HG03175 (cell line): Measurements from ENCODE around the gene TNNT1.
"Not testable (repeated sequence)": the region's sequence is repeated elsewhere in the genome, so short reads cannot be mapped to it uniquely, and the experiment has no call there.

ENCODE experiments used
- ATAC-seq: cut with Tn5 transposase; IDR thresholded peaks from one replicate; pipeline ENCODE4 v1.9.1; 2021; ENCODE audit warnings: mild to moderate bottlenecking, moderate library complexity; ENCODE audit not compliant: unreplicated experiment

The TNNT1 gene

DNA sequence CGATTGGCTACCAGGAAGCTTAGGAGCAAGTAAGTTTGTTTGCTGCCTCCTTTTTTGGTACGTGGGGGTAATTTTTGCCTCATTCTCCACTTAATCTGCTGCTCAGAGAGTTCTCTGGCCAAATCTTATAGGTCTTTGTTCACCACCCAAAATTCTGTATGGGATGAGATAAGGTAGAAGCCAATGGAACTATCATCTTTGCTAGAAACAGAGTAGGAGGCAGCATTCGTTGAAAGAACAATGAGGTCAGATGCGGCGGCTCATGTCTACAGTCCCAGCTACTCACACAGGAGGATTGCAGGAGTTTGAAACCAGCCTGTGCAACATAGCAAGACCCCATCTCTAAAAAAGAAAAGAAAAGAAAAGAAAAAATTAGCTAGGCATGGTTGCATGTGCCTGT is 22.4 kb upstream of the TNNT1 start:
- no peak for ATAC-seq

DNA sequence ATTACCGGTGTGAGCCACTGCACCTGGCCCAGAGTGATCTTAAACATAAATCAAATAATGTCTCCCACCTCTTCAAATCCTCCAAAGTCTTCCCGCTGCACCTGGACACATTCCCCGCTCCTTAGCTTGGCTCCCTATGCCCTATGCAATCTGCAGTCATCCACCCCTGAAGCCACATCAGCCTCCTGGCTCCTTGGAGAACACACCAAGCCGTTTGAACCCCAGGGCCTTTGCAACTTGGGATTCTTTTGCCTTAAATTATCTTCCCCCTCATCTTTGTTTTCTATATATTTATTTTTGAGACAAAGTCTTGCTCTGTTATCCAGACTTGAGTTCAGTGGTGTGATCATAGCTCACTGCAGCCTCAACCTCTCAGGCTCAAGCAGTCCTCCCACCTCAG is 20.1 kb upstream of the TNNT1 start:
- no peak for ATAC-seq

DNA sequence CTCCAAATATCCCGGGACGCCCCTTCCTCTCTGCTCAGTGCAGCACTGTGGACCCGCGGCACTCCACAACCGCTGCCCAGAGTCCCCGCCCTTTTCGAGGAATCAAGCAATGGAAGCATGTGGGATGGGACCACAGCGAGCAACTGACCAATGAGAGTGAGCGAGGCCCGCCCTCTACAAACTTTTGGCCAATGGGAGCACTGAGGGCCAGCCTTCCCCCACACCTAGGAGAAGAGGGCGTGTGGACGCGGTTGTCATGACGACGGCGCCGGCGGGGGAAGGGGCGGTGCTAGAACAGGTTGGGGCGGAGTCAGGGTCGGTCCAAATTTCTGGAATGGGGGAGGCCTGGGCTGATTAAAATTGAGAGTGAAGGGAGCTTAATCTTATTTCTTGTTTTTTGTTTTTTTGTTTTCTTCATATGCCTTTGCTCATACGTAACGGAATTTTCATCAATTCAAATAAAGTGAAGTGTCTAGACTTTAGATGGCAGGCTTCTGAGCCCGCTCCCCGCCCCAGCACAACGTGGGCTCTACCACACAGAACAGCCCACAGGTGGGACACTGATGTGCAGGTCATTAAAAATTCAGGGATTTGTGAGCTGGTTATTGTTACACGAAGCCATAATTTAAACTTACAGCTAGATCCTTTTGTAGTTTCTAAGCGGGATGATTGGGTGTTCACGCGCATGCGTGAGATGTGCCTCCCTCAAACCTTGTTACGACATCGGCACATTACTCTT is 17.7 kb upstream of the TNNT1 start, which contains the start of gene DNAAF3:
Gene DNAAF3, minus strand, starts transcription at position 84 of the 739 bp plus-strand sequence. CDS start 200 bp downstream, outside the sequence.
- ATAC-seq, result peak; percentile 85

DNA sequence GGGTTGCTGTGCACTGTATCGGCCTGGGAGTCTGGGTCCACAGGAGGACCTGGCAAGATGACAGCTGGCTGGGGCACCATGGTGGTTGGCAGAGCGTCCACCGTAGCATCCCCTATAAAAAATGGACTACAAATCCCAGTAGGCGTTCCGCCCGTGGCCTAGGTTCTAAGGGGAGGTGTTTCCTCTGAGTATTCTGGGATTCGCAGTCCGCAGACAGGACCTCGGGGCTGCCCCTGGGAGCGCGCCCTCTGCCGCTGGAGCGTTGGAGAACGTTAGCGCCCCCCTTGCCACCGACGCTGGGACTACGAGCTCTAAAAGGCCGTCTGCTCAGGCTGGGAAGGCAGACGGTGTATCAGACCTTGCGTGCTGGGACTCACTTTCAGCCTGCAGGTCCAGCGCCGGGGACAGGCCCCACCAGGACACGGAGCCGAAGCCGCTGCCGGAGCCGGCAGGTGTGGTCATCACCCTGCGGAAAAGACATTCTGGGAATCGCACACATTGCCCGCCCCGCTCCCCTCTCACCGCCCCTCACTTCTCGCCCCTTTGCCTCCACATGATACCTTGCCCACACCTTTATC is 17.0 kb upstream of the TNNT1 start:
- ATAC-seq, result no peak

DNA sequence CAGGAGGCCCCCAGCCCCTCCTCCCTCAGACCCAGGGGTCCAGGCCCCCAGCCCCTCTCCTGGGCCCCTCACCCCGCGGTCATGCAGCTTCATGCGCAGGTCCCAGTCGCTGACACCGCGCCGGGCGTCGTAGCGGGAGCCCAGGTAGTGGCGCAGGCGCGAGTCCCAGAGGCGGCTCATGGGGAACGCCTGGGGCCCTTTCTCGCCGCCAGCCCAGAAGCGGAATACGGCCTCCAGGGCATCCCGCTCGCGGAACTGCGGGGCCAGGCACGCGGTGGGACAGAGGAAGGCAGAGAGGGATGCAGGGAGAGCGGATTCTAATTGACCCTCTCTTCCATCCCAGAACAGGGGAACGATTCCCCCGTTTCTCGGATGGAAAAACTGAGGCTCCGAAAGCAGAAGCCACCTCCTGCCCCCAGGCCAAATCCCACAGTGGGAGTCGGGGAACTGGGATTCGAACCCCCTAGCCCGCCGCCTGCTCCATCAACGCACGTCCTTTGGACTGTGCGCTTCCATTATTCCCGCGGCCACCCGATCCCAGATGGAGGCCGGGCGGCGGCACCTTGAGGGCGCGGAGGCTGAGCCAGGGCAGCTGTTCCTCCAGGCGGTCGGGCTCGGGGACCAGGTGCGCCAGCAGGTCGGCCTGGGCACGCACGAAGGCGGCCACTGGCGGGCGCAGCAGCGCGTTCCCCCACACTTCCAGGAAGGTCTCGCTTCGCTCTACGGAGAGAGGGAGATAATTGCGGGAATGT is 12.7 kb upstream of the TNNT1 start:
- ATAC-seq, result no peak

DNA sequence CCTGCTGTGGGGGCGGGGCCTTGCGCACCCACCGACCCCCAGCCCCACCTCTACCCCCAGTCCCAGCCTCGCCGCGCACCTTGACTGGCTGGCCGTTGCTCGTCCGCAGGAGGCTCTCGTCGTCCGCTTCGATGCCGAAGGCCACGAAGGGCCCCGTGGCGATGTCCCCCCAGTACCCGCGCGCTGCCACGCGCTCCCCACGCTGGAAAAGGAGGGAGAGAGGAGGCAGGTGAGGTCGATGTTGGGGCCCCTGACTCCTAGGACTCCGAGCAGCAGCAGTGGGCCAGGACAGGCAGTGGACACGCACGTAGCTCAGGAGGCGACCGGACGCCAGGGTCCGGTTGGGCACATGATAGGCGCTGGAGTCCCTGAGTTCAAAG is 12.0 kb upstream of the TNNT1 start:
- no peak for ATAC-seq

DNA sequence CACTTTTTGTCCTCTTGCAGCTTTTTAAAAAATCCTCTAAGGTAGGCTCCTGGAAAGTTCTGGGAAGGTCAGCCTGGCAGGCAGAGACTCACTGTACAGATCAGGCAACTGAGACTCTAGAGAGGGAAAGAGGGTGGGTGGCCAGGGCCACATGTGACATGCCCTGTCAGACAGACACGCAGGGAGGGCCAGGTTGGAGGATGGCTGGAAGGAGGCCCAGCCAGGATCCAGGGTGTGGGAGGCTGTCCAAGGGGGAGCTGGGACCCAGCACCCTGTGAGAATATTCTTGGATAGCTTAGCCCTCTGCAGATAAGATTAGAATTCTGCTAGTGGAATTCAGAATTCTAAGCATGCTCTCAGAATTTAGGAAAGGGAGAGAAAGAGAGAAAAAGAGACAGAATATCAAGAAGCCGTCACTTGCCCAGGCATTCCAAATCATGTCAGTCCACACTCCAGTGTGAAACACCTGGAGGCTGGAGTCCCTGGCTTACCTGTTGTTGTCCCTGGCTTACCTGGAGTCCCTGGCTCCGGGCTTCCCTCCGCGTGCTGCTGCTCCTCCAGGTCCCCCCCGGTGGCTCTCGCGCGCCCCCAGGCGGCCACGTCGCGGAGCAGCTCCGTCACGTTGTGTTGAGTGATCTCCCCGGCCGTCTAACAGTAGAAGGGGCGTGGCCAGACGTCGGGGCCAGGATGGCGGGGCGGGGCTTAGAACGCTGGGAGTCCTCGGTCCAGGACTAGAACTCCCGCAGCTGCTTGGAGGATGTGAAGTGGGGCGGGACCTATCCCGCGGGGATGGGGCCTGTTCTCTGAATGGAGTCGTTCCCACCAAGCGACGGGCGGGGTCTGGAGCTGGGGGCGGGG is 11.4 kb upstream of the TNNT1 start:
- peak; percentile 56 for ATAC-seq

DNA sequence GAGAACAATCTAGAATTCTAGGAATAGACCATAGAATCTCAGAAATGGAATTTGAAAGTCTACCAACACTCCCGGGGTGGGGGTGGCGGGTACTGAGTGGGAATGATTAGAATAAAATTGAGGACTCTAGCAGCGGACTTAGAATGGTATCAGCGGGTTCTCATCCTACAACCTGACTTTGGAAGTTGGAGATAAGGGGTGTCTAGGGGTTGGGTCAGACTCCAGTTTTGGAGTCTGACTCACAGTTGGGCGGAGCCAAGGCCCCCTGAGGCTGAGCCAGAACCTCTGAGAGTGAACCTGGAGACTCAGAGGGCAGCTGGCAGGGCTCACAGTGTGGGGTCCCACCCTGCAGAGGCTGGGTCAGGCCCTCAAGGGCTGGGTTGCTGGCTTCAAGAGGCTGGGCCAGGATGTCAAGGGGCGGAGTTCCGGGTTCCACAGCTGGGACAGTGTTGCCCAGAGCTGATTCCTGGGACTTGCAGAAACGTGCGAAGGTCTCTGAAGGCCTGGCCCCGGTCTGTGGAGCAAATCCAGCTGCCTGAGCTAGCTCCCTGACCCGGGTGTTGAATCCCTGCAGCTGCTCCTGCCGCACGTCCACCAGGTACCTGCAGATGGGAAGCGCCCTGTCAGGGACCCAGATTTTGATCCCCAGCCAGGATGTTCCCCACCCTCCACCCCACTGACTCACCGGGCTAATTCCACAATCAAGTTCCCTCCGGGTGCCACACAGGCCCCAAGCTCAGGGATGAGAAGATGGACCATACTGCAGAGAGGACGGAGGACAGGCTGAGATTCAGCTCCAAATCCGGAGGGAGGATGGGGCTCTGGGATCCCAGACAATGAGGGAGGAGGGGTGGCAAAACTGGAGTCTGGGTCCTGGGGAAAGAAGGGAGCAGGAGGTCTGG is 10.1 kb upstream of the TNNT1 start:
- no peak for ATAC-seq

DNA sequence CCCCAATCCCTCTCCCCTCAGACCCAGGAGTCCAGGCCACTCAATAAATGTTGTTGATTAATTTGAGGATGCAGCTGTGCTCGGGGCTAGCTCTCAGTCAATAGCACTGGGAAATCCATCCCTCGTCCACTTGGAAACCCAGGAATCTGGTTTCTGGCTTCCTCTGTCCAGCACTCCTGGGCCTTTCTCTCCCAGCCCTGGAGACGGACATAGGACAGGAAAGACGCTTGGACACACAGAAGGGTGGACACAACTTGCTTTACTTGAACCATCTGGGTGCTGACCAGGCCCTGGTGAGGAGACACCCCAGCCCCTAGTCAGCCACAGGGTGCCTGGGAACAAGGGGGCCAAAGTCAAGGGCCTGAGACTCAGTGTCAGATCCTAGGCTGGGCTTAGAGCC is 9.4 kb upstream of the TNNT1 start:
- no peak for ATAC-seq

DNA sequence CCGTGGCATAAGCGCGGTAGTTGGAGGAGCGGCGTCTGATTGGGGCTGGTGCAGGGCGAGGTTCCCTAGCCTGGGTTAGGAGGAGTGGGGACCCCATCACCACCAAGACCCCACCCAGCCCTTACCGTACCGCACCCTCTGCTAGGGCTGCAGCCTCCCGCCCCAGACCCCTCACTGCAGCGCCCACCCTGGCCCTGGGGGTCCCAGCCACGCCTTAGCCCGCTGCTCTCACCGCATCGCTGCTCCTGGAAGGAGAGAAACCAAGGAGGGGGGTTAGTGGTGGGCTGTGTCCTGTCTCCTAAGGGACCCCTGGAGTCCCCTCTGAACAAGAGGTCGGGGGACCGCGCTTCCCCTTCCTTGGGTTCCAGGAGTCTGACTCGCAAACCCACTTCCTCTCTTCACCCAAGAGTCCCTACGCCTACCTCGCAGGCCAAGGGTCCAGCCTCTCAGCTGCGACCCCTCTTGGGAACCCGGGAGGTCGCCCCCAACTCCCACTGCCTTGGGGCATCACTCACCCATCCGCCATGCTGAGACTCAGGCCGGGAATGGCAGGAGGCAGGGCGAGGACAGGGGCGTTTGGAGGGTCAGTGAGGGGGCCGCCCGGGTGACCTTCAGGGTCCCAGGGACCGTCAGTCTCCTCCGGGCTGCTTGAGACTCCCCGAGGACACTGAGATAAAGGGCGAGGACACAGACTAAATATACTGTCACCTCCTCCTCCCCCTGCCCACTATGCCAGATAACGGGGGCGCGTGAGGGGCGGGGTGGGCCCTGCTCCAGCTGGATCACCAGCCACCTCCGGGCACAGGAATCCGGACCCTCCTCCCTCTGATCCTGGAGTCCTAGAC is 8.3 kb upstream of the TNNT1 start, which contains the start of gene TNNI3:
Gene TNNI3, minus strand, starts transcription at position 669 of the 845 bp plus-strand sequence. Its CDS starts 143 bp downstream, at position 526.
- ATAC-seq, result no peak

DNA sequence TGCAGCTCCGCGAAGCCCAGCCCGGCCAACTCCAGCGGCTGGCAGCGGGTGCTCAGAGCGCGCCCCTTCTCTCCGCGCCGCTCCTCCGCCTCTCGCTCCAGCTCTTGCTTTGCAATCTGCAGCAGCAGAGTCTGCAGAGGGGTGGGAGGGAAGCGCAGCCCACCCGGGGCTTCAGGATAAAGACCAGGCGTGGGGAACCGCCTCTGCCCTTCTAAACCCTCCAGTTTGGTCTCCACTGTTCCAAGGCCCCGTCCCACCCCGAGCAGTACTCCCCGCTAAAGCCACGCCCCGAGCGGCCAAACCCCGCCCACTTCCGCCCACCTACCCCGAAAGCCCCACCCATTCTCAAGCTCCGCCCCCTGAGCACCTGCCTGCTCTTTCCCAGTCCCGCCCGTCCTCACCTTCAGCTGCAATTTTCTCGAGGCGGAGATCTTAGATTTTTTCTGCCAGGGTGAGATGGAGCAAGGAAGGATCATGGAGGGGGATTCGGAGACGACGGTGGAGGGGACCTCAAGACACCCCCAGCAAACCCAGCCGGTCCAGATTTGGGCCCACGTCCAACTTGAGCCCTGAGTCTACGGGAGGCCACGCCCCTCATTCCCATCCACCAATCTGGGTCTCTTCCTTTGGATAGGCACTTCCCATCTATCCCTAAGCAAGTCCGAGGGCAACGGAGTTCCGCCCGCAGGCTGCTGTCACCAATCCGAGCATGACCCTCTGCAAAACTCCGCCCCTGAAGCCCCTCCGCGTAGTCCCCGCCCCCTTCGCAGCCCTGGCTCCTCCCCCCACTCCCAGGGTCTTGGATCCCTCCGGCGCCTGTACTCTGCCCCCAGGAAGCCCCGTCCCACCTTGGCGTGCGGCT is 7.4 kb upstream of the TNNT1 start:
- no peak for ATAC-seq

DNA sequence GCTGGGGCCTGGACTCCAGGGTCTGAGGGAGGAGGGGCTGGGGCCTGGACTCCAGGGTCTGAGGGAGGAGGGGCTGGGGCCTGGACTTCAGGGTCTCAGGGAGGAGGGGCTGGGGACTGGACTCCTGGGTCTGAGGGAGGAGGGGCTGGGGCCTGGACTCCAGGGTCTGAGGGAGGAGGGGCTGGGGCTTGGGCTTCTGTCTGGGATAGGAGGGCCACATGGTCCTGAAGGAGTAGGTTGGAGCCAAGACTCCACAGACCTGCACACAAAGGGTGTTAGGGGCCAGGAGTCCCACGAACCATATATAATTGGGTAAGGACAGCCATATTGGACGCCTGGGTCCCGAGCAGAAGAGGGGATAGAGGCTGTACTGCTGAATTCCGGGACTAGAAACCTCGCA is 6.8 kb upstream of the TNNT1 start:
- ATAC-seq, result not testable (repeated sequence)

DNA sequence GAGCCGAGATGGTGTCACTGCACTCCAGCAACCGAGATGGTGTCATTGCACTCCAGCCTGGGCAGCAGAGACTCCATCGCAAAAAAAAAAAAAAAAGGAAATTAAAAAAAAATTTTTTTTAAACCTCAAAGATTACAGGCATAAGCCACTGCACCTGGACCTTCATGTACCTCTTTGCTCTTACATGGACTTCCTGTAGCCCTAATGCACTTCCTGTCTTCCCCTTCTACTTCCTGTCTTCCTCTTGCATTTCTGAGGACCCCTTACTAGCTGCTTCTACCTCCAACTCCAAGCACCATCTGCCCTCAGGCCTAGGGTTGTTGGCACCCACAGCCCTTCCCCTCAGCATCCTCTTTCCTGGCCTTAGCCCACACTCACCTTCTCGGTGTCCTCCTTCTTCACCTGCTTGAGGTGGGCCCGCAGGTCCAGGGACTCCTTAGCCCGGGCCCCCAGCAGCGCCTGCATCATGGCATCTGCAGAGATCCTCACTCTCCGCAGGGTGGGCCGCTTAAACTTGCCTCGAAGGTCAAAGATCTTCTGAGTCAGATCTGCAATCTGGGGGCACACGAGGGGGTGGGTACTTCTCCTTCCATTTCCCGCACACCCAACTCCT is 4.8 kb upstream of the TNNT1 start:
- ATAC-seq, result no peak

DNA sequence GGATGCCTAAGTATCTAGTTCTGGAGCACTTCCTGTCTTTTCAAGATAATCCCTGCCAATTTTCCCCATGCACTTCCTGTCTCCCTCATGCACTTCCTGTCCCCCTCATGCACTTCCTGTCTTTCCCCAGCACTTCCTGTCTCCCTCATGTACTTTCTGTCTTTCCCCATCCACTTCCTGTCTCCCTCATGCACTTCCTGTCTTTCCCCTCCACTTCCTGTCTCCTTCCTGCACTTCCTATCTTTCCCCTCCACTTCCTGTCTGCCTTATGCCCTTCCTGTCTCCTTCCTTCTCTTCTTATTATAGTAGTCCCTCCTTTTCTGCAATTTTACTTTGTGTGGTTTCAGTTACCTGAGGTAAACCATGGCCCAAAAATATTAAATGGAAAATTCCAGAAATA is 3.0 kb upstream of the TNNT1 start:
- no peak for ATAC-seq

DNA sequence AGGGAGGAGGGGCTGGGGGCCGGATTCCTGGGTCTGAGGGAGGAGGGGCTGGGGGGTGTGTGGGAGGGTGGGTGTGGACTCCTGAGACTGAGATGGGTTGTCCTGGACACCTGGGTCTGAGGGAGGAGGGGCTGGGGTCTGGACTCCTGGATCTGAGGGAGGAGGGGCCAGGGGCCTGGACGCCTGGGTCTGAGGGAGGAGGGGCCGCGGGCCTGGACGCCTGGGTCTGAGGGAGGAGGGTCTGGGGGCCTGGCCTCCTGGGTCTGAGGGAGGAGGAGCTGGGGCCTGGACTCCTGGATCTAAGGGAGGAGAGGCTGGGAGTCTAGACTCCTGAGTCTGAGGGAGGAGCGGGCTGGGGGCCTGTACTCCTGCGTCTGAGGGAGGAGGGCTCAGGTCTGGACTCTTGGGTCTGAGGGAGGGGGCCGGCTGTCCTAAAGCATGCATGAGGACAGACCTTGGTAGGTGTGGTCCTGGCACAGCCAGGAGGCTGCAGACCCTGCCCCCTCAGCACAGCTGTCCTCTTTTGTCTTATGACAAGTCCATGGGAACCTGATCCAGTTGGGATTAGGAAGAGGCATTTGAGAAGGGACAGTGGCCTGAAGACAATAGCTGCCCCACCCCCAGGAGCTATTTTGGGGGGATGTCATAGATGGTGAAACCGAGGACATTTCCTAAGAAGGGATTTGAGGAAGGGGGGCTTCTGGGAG is 1.3 kb downstream of the TNNT1 start:
- no peak for ATAC-seq

DNA sequence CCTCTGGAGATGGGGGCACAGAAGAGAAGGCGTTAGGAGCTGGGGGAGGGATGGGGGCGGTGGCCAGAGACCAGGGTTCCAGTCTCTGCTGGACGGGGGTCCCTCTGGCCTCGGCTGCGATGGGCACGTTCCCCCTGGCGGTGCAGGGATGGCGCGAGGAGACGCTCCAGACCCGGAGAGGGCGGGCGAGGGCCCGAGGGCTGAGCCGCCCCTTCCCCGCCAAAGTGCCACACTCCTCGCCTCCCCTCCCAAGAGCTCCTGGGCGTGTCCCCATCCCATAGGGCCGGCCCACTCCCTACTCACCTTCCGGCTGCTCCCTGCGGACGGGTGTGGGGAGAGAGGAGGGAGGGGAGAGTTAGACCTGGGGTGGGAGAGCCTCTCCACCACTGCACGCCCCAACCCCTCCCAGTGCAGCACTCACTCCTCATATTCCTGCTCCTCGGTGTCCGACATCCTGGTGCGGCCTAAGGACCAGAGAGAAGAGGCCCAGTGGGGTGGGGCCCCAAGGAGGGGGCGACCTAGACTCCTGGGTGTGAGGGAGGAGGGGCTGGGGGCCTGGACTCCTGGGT is 2.2 kb downstream of the TNNT1 start:
- ATAC-seq, result no peak
